Stimulated activated CD4-positive, alpha-beta T cell treated with anti-CD3 and anti-CD28 coated beads, Interleukin-2, amount 100 ng/mL, for 48 hours (primary cell): ENCODE measurements around the gene SOAT1.
"Not testable (repeated sequence)": the region's sequence is repeated elsewhere in the genome, so short reads cannot be mapped to it uniquely, and the experiment has no call there.

Source experiments
- DNase-seq, 2 donors: peaks; one replicate each; pipeline ENCODE4 v3.0.0-alpha.2; 2020

The SOAT1 gene

GRCh38 chr1:179310291-179310690, 16.7 kb downstream of the SOAT1 start:
- DNase-seq, result no peak

GRCh38 chr1:179310721-179311120, 17.1 kb downstream of the SOAT1 start:
- no peak for DNase-seq

- DNase-seq, result no peak
These were observed 17.6 kb downstream of the SOAT1 start for GRCh38 chr1:179311149-179311700.

- no peak for DNase-seq
These were observed 19.4 kb downstream of the SOAT1 start for GRCh38 chr1:179313004-179313403.

GRCh38 chr1:179314928-179315327, 21.3 kb downstream of the SOAT1 start:
- DNase-seq, result no peak

GRCh38 chr1:179318491-179318890, 24.9 kb downstream of the SOAT1 start:
- DNase-seq, result no peak

- no peak for DNase-seq
These were observed 28.1 kb downstream of the SOAT1 start for GRCh38 chr1:179321533-179322216.

- no peak for DNase-seq
These were observed 29.0 kb downstream of the SOAT1 start for GRCh38 chr1:179322557-179322956.

GRCh38 chr1:179323436-179323835, 29.8 kb downstream of the SOAT1 start:
- no peak for DNase-seq

- no peak for DNase-seq
These were observed 32.2 kb downstream of the SOAT1 start for GRCh38 chr1:179325836-179326235.

- DNase-seq, result no peak
These were observed 33.1 kb downstream of the SOAT1 start for GRCh38 chr1:179326746-179327145.

- no peak for DNase-seq
These were observed 33.6 kb downstream of the SOAT1 start for GRCh38 chr1:179327196-179327595.

GRCh38 chr1:179327679-179328078, 34.1 kb downstream of the SOAT1 start:
- DNase-seq, result no peak

- DNase-seq, result no peak
These were observed 36.3 kb downstream of the SOAT1 start for GRCh38 chr1:179329862-179330261.

- no peak for DNase-seq
These were observed 40.8 kb downstream of the SOAT1 start for GRCh38 chr1:179334440-179334839.

- no peak for DNase-seq
These were observed 43.7 kb downstream of the SOAT1 start for GRCh38 chr1:179337288-179337687.

- no peak for DNase-seq
These were observed 44.5 kb downstream of the SOAT1 start for GRCh38 chr1:179337942-179338560.

GRCh38 chr1:179340918-179341317, 47.3 kb downstream of the SOAT1 start:
- DNase-seq, result no peak

GRCh38 chr1:179341943-179342547, 48.4 kb downstream of the SOAT1 start:
- DNase-seq, result no peak

- no peak for DNase-seq
These were observed 49.3 kb downstream of the SOAT1 start for GRCh38 chr1:179342740-179343404.

- DNase-seq, result no peak
These were observed 57.7 kb downstream of the SOAT1 start for GRCh38 chr1:179351281-179351680.

- DNase-seq, result no peak
These were observed 58.6 kb downstream of the SOAT1 start for GRCh38 chr1:179352236-179352635.

GRCh38 chr1:179353546-179353945, 59.9 kb downstream of the SOAT1 start:
- no peak for DNase-seq

GRCh38 chr1:179361631-179362030, 68.0 kb downstream of the SOAT1 start:
- not testable (repeated sequence) for DNase-seq
